Type B pancreatic cell (in vitro differentiated cells): Measurements from ENCODE around the gene GOLGA6A. TPM values are rescaled to one million over a fixed set of nuclear protein-coding genes. Genes with fewer than 3 reads are reported as not detected.
"Not testable (repeated sequence)": the region's sequence is repeated elsewhere in the genome, so short reads cannot be mapped to it uniquely, and the experiment has no call there.

Experiments used
- DNase-seq: peaks from one replicate; pipeline ENCODE4 v3.0.0; 2021; ENCODE audit warnings: mixed read lengths; ENCODE audit not compliant: unreplicated experiment; ENCODE audit errors: extremely low spot score
- H3K27ac Mint-ChIP-seq: 2 replicates; pipeline ENCODE4 v1.8.0; 2021; ENCODE audit warnings: mild to moderate bottlenecking, mixed read lengths
- H3K27me3 Mint-ChIP-seq: 2 replicates; pipeline ENCODE4 v1.8.0; 2021; ENCODE audit warnings: mixed read lengths
- H3K36me3 Mint-ChIP-seq: 2 replicates; pipeline ENCODE4 v1.8.0; 2021; ENCODE audit warnings: mixed read lengths
- H3K4me1 Mint-ChIP-seq: one replicate; pipeline ENCODE4 v1.8.0; 2021; ENCODE audit warnings: mixed read lengths; ENCODE audit not compliant: unreplicated experiment
- H3K4me3 Mint-ChIP-seq: 2 replicates; pipeline ENCODE4 v1.8.0; 2021; ENCODE audit warnings: mild to moderate bottlenecking, mixed read lengths
- H3K9me3 Mint-ChIP-seq: 2 replicates; pipeline ENCODE4 v1.8.0; 2021; ENCODE audit warnings: mixed read lengths
- CTCF ChIP-seq: fragments of 200-600 bp; sonication (generic); conservative IDR thresholded peaks from 2 replicates; pipeline ENCODE4 v1.5.0; 2021; ENCODE audit warnings: antibody characterized with exemption, mild to moderate bottlenecking
- total RNA-seq: library from RNA; stranded (reverse); gene quantifications from 2 replicates; pipeline ENCODE4 v1.2.1, GENCODE V29; 2021; ENCODE audit warnings: low replicate concordance

Gene GOLGA6A
- total RNA-seq, 1 donor from 2014 or later: not detected

GRCh38 chr15:74062236-74062635 is 20.1 kb downstream of the GOLGA6A start:
- no peak for TF ChIP-seq CTCF
- Mint-ChIP-seq H3K36me3 (no peaks in the 10 kb centered on the region), H3K4me3 (no peak overlapping the region), H3K9me3 (no peaks in the 10 kb centered on the region), H3K27ac (no peak overlapping the region), H3K4me1 (no peaks in the 10 kb centered on the region), H3K27me3 (peaks cover 34% of the 10 kb centered on the region)
- DNase-seq: no peak

- no peak overlapping the region for H3K27ac Mint-ChIP-seq
- no peak overlapping the region for H3K4me3 Mint-ChIP-seq
- peaks cover 40% of the 10 kb centered on the region for H3K27me3 Mint-ChIP-seq
- no peaks in the 10 kb centered on the region for H3K36me3 Mint-ChIP-seq
- H3K9me3 Mint-ChIP-seq: no peaks in the 10 kb centered on the region
- no peak for DNase-seq
- TF ChIP-seq CTCF: no peak
- no peaks in the 10 kb centered on the region for H3K4me1 Mint-ChIP-seq
Observed at GRCh38 chr15:74060251-74060650, 22.1 kb downstream of the GOLGA6A start.

- H3K4me3 Mint-ChIP-seq, H3K4me1 Mint-ChIP-seq, H3K36me3 Mint-ChIP-seq, H3K27ac Mint-ChIP-seq, H3K9me3 Mint-ChIP-seq, DNase-seq: not testable (repeated sequence)
- H3K27me3 Mint-ChIP-seq: peaks cover 50% of the 10 kb centered on the region
Observed at GRCh38 chr15:74059050-74059833, 23.1 kb downstream of the GOLGA6A start.

- H3K27me3 Mint-ChIP-seq: peaks cover 46% of the 10 kb centered on the region
- not testable (repeated sequence) for H3K36me3 Mint-ChIP-seq, DNase-seq, H3K4me1 Mint-ChIP-seq, H3K4me3 Mint-ChIP-seq, H3K27ac Mint-ChIP-seq, H3K9me3 Mint-ChIP-seq
Observed at GRCh38 chr15:74056330-74056729, 26.0 kb downstream of the GOLGA6A start.

- Mint-ChIP-seq H3K36me3 (no peaks in the 10 kb centered on the region), H3K27me3 (peaks cover 42% of the 10 kb centered on the region), H3K4me1 (peaks cover 8% of the 10 kb centered on the region), H3K4me3 (no peak overlapping the region), H3K9me3 (no peaks in the 10 kb centered on the region), H3K27ac (no peak overlapping the region)
- DNase-seq: no peak
- no peak for TF ChIP-seq CTCF
Observed at GRCh38 chr15:74055804-74056203, 26.5 kb downstream of the GOLGA6A start.

- H3K36me3 Mint-ChIP-seq: no peaks in the 10 kb centered on the region
- no peak overlapping the region for H3K4me3 Mint-ChIP-seq
- no peak for DNase-seq
- H3K27me3 Mint-ChIP-seq: peaks cover 36% of the 10 kb centered on the region
- TF ChIP-seq CTCF: peak; percentile 76
- H3K4me1 Mint-ChIP-seq: peaks cover 12% of the 10 kb centered on the region
- H3K9me3 Mint-ChIP-seq: no peaks in the 10 kb centered on the region
- H3K27ac Mint-ChIP-seq: no peak overlapping the region
Observed at GRCh38 chr15:74053941-74054529, 28.3 kb downstream of the GOLGA6A start.
